Hepatic stellate cell (primary cell): Measurements from ENCODE around the gene ARHGEF12.

Experiments used
- DNase-seq: peaks from one replicate; pipeline ENCODE4 v3.0.0; 2011; ENCODE audit warnings: low spot score

The ARHGEF12 gene

GRCh38 chr11:120518356-120518755 is 182.1 kb downstream of the ARHGEF12 start:
- DNase-seq: no peak

GRCh38 chr11:120519474-120519873 is 183.3 kb downstream of the ARHGEF12 start:
- DNase-seq: no peak

GRCh38 chr11:120520091-120520822 is 184.0 kb downstream of the ARHGEF12 start:
- no peak for DNase-seq

GRCh38 chr11:120521176-120521575 is 185.0 kb downstream of the ARHGEF12 start:
- DNase-seq: no peak

- DNase-seq: no peak
Observed at GRCh38 chr11:120522021-120522420, 185.8 kb downstream of the ARHGEF12 start.

GRCh38 chr11:120522736-120523135 is 186.5 kb downstream of the ARHGEF12 start:
- no peak for DNase-seq

- DNase-seq: no peak
Observed at GRCh38 chr11:120523196-120523595, 187.0 kb downstream of the ARHGEF12 start.

GRCh38 chr11:120524536-120525085 is 188.4 kb downstream of the ARHGEF12 start:
- DNase-seq: no peak

- no peak for DNase-seq
Observed at GRCh38 chr11:120525261-120526171, 189.3 kb downstream of the ARHGEF12 start.

GRCh38 chr11:120526241-120526640 is 190.0 kb downstream of the ARHGEF12 start:
- DNase-seq: no peak

GRCh38 chr11:120527111-120527761 is 191.0 kb downstream of the ARHGEF12 start:
- DNase-seq: no peak

GRCh38 chr11:120528749-120529148 is 192.5 kb downstream of the ARHGEF12 start:
- no peak for DNase-seq

- no peak for DNase-seq
Observed at GRCh38 chr11:120529214-120529613, 193.0 kb downstream of the ARHGEF12 start.

GRCh38 chr11:120529911-120530310 is 193.7 kb downstream of the ARHGEF12 start:
- no peak for DNase-seq

- no peak for DNase-seq
Observed at GRCh38 chr11:120532082-120532831, 196.0 kb downstream of the ARHGEF12 start.

- DNase-seq: no peak
Observed at GRCh38 chr11:120532832-120533196, 196.6 kb downstream of the ARHGEF12 start.

- DNase-seq: no peak
Observed at GRCh38 chr11:120536091-120536796, 200.0 kb downstream of the ARHGEF12 start.

- DNase-seq: no peak
Observed at GRCh38 chr11:120536797-120537169, 200.6 kb downstream of the ARHGEF12 start.

- DNase-seq: no peak
Observed at GRCh38 chr11:120537996-120538395, 201.8 kb downstream of the ARHGEF12 start.

GRCh38 chr11:120538707-120539106 is 202.5 kb downstream of the ARHGEF12 start:
- DNase-seq: no peak
